Naive thymus-derived CD8-positive, alpha-beta T cell (primary cell): Measurements from ENCODE around the gene PLOD3. TPM values are rescaled to one million over a fixed set of nuclear protein-coding genes. Genes with fewer than 3 reads are reported as not detected.
A peak's percentile ranks its signal among the peaks of the same experiment; 100 is the strongest.

Source experiments
- ATAC-seq, 2 donors: fragments of 150-1000 bp; cut with Tn5 transposase in 1 of 2; sonication (Bioruptor Pico), chemical (Tn5 transposase) in 1 of 2; 1 replicate in 1 of 2; 2 replicates in 1 of 2; pipeline ENCODE4 v1.10.0; 2021; ENCODE audit warnings: mild to moderate bottlenecking in 2 of 2, moderate library complexity in 2 of 2
- POLR2A ChIA-PET: fragments of 350-600 bp; sonication (Branson Sonifier 250); formaldehyde crosslinking; loops from one replicate; lab custom pipeline; 2021; ENCODE audit warnings: antibody characterized with exemption; lab: Charles Lee
- DNase-seq, 10 donors: peaks; one replicate each; pipeline versions ENCODE4 v3.0.0 to v3.0.0-alpha.2; 2020 to 2022
- H3K27ac Mint-ChIP-seq, 10 donors: one replicate each; pipeline ENCODE4 v1.8.0; 2020 to 2022; ENCODE audit warnings: mild to moderate bottlenecking in 10 of 10, mixed read lengths in 10 of 10, moderate library complexity in 4 of 10, inconsistent platforms in 1 of 10
- H3K27me3 Mint-ChIP-seq, 5 donors: one replicate each; pipeline ENCODE4 v1.8.0; 2021 to 2022; ENCODE audit warnings: mixed read lengths in 5 of 5
- H3K36me3 Mint-ChIP-seq, 3 donors: one replicate each; pipeline ENCODE4 v1.8.0; 2020 to 2022; ENCODE audit warnings: mixed read lengths in 3 of 3, mild to moderate bottlenecking in 2 of 3, inconsistent platforms in 1 of 3
- H3K4me1 Mint-ChIP-seq, 4 donors: one replicate each; pipeline ENCODE4 v1.8.0; 2021 to 2022; ENCODE audit warnings: mixed read lengths in 4 of 4
- H3K4me3 Mint-ChIP-seq, 10 donors: one replicate each; pipeline ENCODE4 v1.8.0; 2020 to 2022; ENCODE audit warnings: mild to moderate bottlenecking in 10 of 10, mixed read lengths in 10 of 10, moderate library complexity in 6 of 10, inconsistent platforms in 1 of 10
- H3K9me3 Mint-ChIP-seq, 9 donors: one replicate each; pipeline ENCODE4 v1.8.0; 2020 to 2022; ENCODE audit warnings: mixed read lengths in 9 of 9, mild to moderate bottlenecking in 3 of 9, inconsistent platforms in 1 of 9, moderate library complexity in 1 of 9
- polyA plus RNA-seq, 3 donors: library from polyadenylated mRNA; unstranded; fragments of 300-500 nt; fragmentation: Illumina TruSeq; gene quantifications; one replicate each; pipeline ENCODE4 v1.2.3, GENCODE V29; 2021
- total RNA-seq, 8 experiments: library from RNA in 2 of 8; stranded (reverse) in 2 of 8; gene quantifications; one replicate each; pipeline ENCODE4 v1.2.3 and lab custom pipeline; 2021 to 2026

The PLOD3 gene
- total and polyA plus RNA-seq, 5 experiments from 2014 or later = 8.4 to 34.1 (median 12.4) TPM

- Mint-ChIP-seq H3K27ac (no peak overlapping the region), H3K36me3 (peaks cover 0 to 5% (median 0%) of the 10 kb centered on the region in 3 donors), H3K4me3 (peak overlapping the region; percentile 11 to 81 (median 61)), H3K27me3 (peaks cover 52 to 98% (median 79%) of the 10 kb centered on the region in 5 donors), H3K9me3 (peaks cover 0 to 5% (median 0%) of the 10 kb centered on the region in 9 donors), H3K4me1 (peaks cover 42 to 67% (median 61%) of the 10 kb centered on the region in 4 donors)
- DNase-seq (no peak), ATAC-seq (no peak)
- POLR2A ChIA-PET = interaction anchor here (0.6 kb wide), 1 partner anchor 69 kb away, joined by 3 read pairs; no protein-coding TSS in a partner anchor
Measured at GRCh38 chr7:101172005-101172853, 45.2 kb downstream of the PLOD3 start.

DNA sequence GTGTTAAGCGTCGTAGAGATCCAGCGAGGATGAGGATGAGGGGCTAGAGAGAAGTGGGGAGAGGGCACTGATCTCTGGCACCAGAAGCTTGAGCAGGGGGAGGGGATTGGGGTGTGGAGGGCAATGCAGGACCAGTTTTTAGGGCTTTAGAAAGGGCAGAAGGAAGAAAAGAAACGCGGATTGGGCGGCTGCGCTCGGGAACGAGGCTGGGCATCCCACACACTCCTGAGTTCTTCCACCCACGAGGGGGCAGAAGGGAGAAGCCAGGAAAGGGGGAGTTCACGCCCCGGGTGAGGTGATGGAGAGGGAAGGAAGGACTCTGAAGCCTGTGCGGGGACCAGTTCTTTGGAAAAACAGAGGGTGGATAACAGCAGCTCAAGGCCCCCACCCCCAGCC lies 45.9 kb downstream of the PLOD3 start:
- Mint-ChIP-seq H3K27ac (peak overlapping the region in 3 of 10 donors; percentile 61 to 73 (median 70)), H3K36me3 (peaks cover 0 to 5% (median 0%) of the 10 kb centered on the region in 3 donors), H3K27me3 (peaks cover 51 to 98% (median 78%) of the 10 kb centered on the region in 5 donors), H3K4me1 (peaks cover 48 to 74% (median 66%) of the 10 kb centered on the region in 4 donors), H3K9me3 (peaks cover 0 to 3% (median 0%) of the 10 kb centered on the region in 9 donors), H3K4me3 (peak overlapping the region; percentile 37 to 81 (median 64))
- DNase-seq (no peak), ATAC-seq (no peak)
- POLR2A ChIA-PET = no interaction called here

DNA sequence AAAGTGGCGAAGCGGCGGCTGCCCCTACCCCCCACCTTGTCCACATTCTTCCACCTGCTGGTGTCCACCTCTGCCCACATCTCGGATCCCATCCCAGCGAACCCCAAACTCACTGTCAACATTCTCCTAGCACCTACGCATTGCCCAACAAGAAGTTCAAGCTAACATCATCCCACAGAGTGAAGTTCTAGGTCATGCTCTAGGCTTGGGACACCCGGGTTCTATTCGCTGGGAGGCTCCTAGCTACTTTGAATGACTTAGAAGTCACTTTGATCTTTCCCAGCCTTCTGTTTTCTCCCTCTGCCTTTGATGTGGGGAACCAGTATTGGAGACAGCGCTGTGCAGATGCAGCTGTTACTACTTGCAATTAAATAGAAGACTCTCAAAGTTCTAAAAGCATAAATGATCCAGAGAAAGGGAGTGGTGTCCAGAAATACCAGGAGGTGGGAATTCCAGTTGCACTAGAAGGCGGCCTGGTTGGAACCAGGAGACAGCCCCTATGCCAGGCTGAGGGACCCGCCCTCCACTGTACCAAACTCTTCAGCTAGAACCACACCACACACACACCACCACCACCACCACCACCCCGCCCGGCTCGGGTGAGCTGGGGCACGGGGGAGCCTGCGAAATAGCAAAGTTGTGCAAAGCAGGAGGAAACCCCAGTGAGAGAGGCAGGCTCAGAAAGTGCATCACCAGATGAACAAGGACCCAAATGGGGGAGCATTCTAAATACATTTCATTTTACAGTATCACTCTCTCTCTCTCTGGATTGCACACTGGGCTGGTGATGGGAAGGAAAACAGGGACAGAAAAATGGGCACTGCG lies 46.6 kb downstream of the PLOD3 start:
- peaks cover 0 to 3% (median 0%) of the 10 kb centered on the region in 9 donors for H3K9me3 Mint-ChIP-seq
- POLR2A ChIA-PET = no interaction called here
- peak overlapping the region; percentile 37 to 81 (median 64) for H3K4me3 Mint-ChIP-seq
- ATAC-seq = peak; percentile 38 to 70
- H3K4me1 Mint-ChIP-seq = peaks cover 52 to 80% (median 71%) of the 10 kb centered on the region in 4 donors
- peaks cover 0 to 5% (median 0%) of the 10 kb centered on the region in 3 donors for H3K36me3 Mint-ChIP-seq
- peak in 4 of 10 donors; percentile 37 to 65 (median 47) for DNase-seq
- H3K27me3 Mint-ChIP-seq = peaks cover 51 to 98% (median 77%) of the 10 kb centered on the region in 5 donors
- H3K27ac Mint-ChIP-seq = peak overlapping the region in 2 of 10 donors; percentile 70 to 73

DNA sequence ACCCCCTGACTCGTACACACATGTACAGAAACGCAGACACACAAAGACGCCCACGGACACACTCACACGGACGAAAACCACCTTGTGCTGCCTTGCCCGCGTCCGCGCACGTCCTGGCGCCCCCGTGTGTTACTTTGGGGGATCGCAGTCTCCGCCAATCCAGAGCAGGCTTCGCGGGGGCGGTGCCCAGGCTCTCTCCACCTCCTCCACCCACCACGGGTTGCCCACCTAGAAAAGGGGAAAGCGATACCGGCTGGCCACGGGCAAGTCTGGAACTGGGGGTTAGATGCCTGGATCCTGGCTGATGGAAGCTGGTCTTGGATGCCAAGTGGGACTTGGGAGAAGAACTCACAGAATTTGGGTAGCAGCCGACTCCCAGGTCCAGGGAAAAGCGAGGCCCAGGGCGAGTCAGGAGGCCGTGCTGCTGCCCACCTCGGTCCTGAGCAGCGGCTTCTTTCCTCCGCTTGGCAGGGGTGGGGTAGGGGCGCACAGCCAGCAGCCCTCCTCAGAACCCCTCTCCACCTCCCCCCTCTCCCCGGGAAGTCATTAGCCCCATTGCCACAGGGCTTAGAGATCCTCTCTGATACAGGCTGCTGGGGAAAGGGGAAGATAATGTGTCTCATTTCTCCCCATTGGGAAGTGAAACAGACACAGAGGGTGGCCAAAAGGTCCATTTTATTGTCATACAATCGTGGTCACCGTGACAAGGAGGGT lies 47.4 kb downstream of the PLOD3 start:
- DNase-seq (peak; percentile 63 to 84 (median 78)), ATAC-seq (peak; percentile 54 to 58)
- H3K9me3 Mint-ChIP-seq = peaks cover 0 to 3% (median 0%) of the 10 kb centered on the region in 9 donors
- peak overlapping the region; percentile 30 to 81 (median 64) for H3K4me3 Mint-ChIP-seq
- peaks cover 52 to 98% (median 77%) of the 10 kb centered on the region in 5 donors for H3K27me3 Mint-ChIP-seq
- peaks cover 57 to 88% (median 77%) of the 10 kb centered on the region in 4 donors for H3K4me1 Mint-ChIP-seq
- H3K36me3 Mint-ChIP-seq = peaks cover 0 to 11% (median 2%) of the 10 kb centered on the region in 3 donors
- POLR2A ChIA-PET = no interaction called here
- peak overlapping the region in 2 of 10 donors; percentile 29 to 60 for H3K27ac Mint-ChIP-seq

DNA sequence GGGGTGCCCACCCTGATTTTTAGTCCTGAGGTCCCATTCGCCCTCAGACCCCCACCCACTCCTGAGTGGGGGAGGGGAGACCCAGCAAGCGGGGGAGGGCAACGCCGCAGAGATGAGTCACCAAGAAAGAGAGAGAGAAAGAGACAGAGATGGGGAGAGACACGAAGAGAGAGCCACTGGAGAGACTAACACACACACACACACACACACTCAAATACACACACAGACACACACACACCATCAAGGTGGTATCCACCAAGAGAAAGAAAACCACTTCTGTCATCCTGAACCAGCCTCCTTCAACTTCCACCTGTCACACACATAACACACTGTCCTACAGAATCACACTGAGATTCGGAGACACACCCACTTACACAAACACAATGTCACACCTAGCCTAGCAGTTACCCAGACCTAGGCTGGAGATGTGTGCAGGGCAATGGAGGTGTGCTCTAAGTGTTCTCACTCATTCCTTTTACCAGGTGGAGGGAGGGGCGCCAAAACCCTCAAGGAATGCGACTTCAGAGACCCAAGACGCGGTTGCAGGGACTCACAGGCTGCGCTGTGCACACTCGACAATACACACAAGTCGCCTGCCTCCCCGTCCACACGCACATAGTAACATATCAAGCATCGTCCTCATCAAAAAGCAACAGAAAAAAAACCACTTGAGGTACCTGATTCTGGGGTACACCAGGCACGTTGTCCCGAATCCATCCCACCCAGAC lies 48.1 kb downstream of the PLOD3 start:
- POLR2A ChIA-PET = no interaction called here
- Mint-ChIP-seq H3K27me3 (peaks cover 51 to 96% (median 72%) of the 10 kb centered on the region in 5 donors), H3K36me3 (peaks cover 0 to 11% (median 2%) of the 10 kb centered on the region in 3 donors), H3K4me1 (peaks cover 57 to 89% (median 77%) of the 10 kb centered on the region in 4 donors), H3K9me3 (peaks cover 0 to 3% (median 0%) of the 10 kb centered on the region in 9 donors), H3K4me3 (peak overlapping the region in 9 of 10 donors; percentile 30 to 77 (median 63)), H3K27ac (peak overlapping the region in 3 of 10 donors; percentile 29 to 60 (median 49))
- ATAC-seq = peak in 1 of 2 donors; percentile 3
- DNase-seq = no peak

DNA sequence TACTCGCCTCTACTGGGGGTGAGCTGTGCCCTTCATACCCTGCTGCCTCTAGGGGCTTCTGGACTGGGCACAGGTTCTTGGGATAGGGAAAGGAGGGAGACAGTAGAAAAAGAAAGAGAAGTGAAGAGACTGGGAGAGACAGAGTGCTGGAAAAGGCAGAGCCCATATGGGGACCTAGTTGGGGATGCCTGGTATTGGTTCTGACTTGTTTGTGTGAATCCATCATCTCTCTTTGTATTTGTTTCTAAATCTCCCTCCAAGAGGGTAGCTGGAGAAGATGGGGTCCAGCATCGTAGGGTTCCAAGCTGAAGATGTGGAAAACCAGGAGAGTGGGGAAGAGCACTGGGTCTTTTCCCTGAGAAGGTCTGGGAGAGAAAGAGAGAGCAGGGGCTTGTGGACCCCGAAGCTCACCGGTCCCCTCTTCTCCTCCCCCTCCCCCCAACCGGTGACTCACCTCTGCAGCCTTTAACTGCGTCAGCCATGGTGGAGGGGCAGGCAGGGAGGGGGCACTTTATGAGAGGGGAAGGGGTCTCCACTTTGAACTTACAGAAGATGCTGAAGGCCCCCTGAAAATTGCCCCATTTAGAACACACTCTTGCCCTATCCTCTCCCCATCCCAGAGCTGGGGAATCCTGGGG lies 48.9 kb downstream of the PLOD3 start:
- DNase-seq = no peak
- Mint-ChIP-seq H3K27ac (peak overlapping the region in 1 of 10 donors; percentile 50), H3K36me3 (peaks cover 0 to 6% (median 2%) of the 10 kb centered on the region in 3 donors), H3K27me3 (peaks cover 48 to 89% (median 67%) of the 10 kb centered on the region in 5 donors), H3K4me3 (peak overlapping the region in 4 of 10 donors; percentile 31 to 61 (median 48)), H3K4me1 (peaks cover 52 to 82% (median 72%) of the 10 kb centered on the region in 4 donors), H3K9me3 (no peaks in the 10 kb centered on the region)
- ATAC-seq = no peak
- POLR2A ChIA-PET = no interaction called here

DNA sequence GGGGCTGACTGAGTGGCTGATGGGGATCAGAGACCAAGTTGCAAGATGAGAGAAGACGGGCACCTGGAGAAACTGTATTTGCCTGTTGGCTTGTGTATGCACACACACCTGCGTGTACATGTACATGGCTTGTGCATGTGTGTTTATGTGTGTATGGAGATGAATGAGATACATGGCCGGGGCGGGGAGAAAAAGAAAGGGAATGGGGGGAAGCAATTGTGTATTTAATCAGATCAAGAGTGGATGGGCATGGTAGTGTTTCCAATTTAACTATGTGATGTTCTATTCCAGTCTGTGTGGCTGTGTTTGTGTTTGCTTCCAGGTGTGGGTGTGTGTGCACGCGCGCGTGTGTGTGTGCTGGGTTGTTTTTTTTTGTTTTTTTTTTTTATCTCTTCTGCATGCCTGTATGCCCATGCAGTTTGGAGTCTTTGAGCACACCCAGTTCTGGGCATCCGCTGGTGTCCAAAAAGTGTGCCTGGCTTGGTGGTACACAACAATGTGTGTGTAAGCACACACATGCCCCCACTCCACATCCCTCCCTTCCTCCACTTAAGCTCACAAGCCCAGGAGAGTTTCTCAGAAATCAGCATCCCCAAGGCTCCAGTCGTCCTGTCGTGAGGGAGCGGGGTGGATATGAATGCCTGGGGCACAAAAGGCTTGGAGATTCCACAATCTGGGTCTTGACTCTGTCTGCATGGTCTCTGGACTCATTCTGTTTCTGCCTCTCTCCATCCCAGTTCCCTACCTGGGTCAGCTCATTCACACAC lies 49.6 kb downstream of the PLOD3 start:
- H3K27ac Mint-ChIP-seq = peak overlapping the region in 1 of 10 donors; percentile 50
- ATAC-seq (no peak), DNase-seq (no peak)
- POLR2A ChIA-PET = no interaction called here
- H3K4me1 Mint-ChIP-seq = peaks cover 51 to 78% (median 70%) of the 10 kb centered on the region in 4 donors
- H3K36me3 Mint-ChIP-seq = peaks cover 0 to 6% (median 2%) of the 10 kb centered on the region in 3 donors
- no peak overlapping the region for H3K4me3 Mint-ChIP-seq
- H3K9me3 Mint-ChIP-seq = no peaks in the 10 kb centered on the region
- peaks cover 47 to 83% (median 65%) of the 10 kb centered on the region in 5 donors for H3K27me3 Mint-ChIP-seq

DNA sequence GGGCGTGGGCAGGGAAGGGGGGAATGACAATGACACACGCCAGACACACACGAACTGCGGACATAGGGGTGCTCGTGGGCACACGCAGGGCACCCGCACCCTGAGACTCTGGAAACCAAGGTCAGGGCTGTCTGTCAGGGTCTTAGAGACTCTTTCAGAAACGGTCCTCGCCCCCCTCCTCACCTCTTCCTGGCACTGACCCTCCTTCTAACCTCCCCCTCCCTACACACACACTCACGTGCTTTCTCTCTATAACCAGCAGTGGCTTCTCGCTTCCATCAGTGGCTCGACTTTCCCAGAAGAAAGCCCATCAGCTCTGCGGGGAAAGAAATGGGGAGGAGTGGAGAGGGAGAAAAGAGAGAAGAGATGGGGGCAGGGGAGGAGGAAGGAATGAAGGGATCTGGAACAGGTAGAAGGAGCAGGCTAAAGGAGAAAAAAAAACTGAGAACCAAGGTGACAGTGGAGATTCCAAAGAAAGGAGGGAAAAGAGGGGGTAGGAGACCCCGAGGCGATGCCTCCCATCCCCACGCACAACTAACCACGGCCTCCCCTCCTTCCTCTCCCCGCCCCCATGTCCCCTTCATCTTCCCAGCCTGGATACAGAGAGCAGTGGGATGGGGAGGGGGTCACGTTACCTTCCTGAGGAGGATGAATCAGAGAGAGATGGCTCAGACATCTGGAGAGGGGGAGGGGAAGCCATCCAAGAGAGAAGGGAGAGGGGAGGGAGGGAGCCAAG lies 50.3 kb downstream of the PLOD3 start:
- Mint-ChIP-seq H3K27me3 (peaks cover 45 to 82% (median 62%) of the 10 kb centered on the region in 5 donors), H3K27ac (peak overlapping the region in 1 of 10 donors; percentile 68), H3K36me3 (peaks cover 0 to 6% (median 2%) of the 10 kb centered on the region in 3 donors), H3K4me3 (peak overlapping the region in 5 of 10 donors; percentile 25 to 52 (median 38)), H3K4me1 (peaks cover 52 to 73% (median 71%) of the 10 kb centered on the region in 4 donors), H3K9me3 (no peaks in the 10 kb centered on the region)
- POLR2A ChIA-PET = no interaction called here
- DNase-seq (no peak), ATAC-seq (no peak)

GRCh38 chr7:101166648-101166908 lies 50.8 kb downstream of the PLOD3 start:
- Mint-ChIP-seq H3K4me1 (peaks cover 49 to 68% (median 66%) of the 10 kb centered on the region in 4 donors), H3K27ac (no peak overlapping the region), H3K4me3 (peak overlapping the region in 2 of 10 donors; percentile 38 to 60), H3K9me3 (no peaks in the 10 kb centered on the region), H3K27me3 (peaks cover 44 to 77% (median 59%) of the 10 kb centered on the region in 5 donors), H3K36me3 (peaks cover 0 to 6% (median 2%) of the 10 kb centered on the region in 3 donors)
- POLR2A ChIA-PET = no interaction called here
- no peak for ATAC-seq
- DNase-seq = no peak
